Neural cell (in vitro differentiated cells): Measurements from ENCODE around the gene TXNDC11. TPM values are rescaled to one million over a fixed set of nuclear protein-coding genes. Genes with fewer than 3 reads are reported as not detected.

Source experiments
- H2AFZ ChIP-seq: fragments of 200-600, 300-800 bp; sonication (generic), shearing (Covaris generic); 2 replicates; pipeline ENCODE4 v1.6.0; 2014; ENCODE audit warnings: low read depth, mild to moderate bottlenecking, antibody characterized with exemption, low read length, moderate library complexity
- H3F3A ChIP-seq: fragments of 200-600 bp; shearing (Covaris generic); 2 replicates; pipeline ENCODE4 v1.6.1; 2016; ENCODE audit warnings: mild to moderate bottlenecking, moderate library complexity, mixed read lengths, antibody characterized with exemption, low read length; ENCODE audit not compliant: insufficient read depth, poor library complexity, severe bottlenecking
- H3K27ac ChIP-seq: fragments of 200-600, 300-800 bp; sonication (generic), shearing (Covaris generic); 2 replicates; pipeline ENCODE4 v1.5.1; 2014; ENCODE audit warnings: mild to moderate bottlenecking, low read length, moderate library complexity
- H3K27me3 ChIP-seq: fragments of 300-800, 200-600 bp; sonication (generic), shearing (Covaris generic); 2 replicates; pipeline ENCODE4 v1.6.0; 2014; ENCODE audit warnings: mild to moderate bottlenecking, low read depth, low read length, moderate library complexity; ENCODE audit not compliant: insufficient read depth
- H3K36me3 ChIP-seq: fragments of 300-800, 200-600 bp; sonication (generic), shearing (Covaris generic); 2 replicates; pipeline ENCODE4 v1.5.1; 2014; ENCODE audit warnings: mild to moderate bottlenecking, antibody characterized with exemption, low read length, moderate library complexity; ENCODE audit not compliant: insufficient read depth
- H3K4me2 ChIP-seq: fragments of 300-800, 200-600 bp; sonication (generic), shearing (Covaris generic); 2 replicates; pipeline ENCODE4 v1.6.0; 2014; ENCODE audit warnings: mild to moderate bottlenecking, low read length
- H3K4me3 ChIP-seq: fragments of 300-800, 200-600 bp; sonication (generic), shearing (Covaris generic); 2 replicates; pipeline ENCODE4 v1.5.1; 2014; ENCODE audit warnings: mild to moderate bottlenecking, low read length, moderate library complexity
- H3K79me2 ChIP-seq: fragments of 200-600 bp; shearing (Covaris generic); replicated peaks from 2 replicates; pipeline ENCODE4 v1.6.0; 2014; ENCODE audit warnings: mild to moderate bottlenecking, low read length, moderate library complexity; ENCODE audit not compliant: insufficient read depth
- H3K9ac ChIP-seq: fragments of 300-800, 200-600 bp; sonication (generic), shearing (Covaris generic); 2 replicates; pipeline ENCODE4 v1.6.1; 2016; ENCODE audit warnings: mild to moderate bottlenecking, low read length, mixed read lengths
- H3K9me2 ChIP-seq: fragments of 200-600 bp; shearing (Covaris generic); 2 replicates; pipeline ENCODE4 v1.6.1; 2016; ENCODE audit warnings: mild to moderate bottlenecking, low read length, mixed read lengths; ENCODE audit not compliant: insufficient read depth
- H3K9me3 ChIP-seq: fragments of 200-600, 300-800 bp; sonication (generic), shearing (Covaris generic); 2 replicates; pipeline ENCODE4 v1.6.1; 2016; ENCODE audit warnings: mild to moderate bottlenecking, mixed run types, low read length, moderate library complexity, mixed read lengths
- H4K20me1 ChIP-seq: fragments of 200-600 bp; shearing (Covaris generic); 2 replicates; pipeline ENCODE4 v1.6.1; 2016; ENCODE audit warnings: mild to moderate bottlenecking, mixed run types; ENCODE audit not compliant: insufficient read depth
- EP300 ChIP-seq: fragments of 450-650 bp; conservative IDR thresholded peaks from 2 replicates; pipeline ENCODE4 v1.6.1; 2014; ENCODE audit warnings: antibody characterized with exemption, mild to moderate bottlenecking, moderate library complexity; ENCODE audit not compliant: poor library complexity, severe bottlenecking
- EZH2 ChIP-seq: fragments of 200-600, 300-800 bp; shearing (Covaris generic), sonication (generic); IDR thresholded peaks from 2 replicates; pipeline ENCODE4 v1.6.1; 2014; ENCODE audit warnings: antibody characterized with exemption, low read length, borderline replicate concordance, mild to moderate bottlenecking; ENCODE audit not compliant: insufficient read depth, poor library complexity, severe bottlenecking
- MXI1 ChIP-seq: fragments of 450-650 bp; conservative IDR thresholded peaks from 2 replicates; pipeline ENCODE4 v1.6.1; 2014; ENCODE audit warnings: antibody characterized with exemption, mild to moderate bottlenecking; ENCODE audit not compliant: poor library complexity, severe bottlenecking
- POLR2AphosphoS5 ChIP-seq: IDR thresholded peaks from 2 replicates; pipeline ENCODE4 v1.6.1; 2012
- RAD21 ChIP-seq: fragments of 450-650 bp; conservative IDR thresholded peaks from 2 replicates; pipeline ENCODE4 v1.6.1; 2014; ENCODE audit warnings: antibody characterized with exemption, mild to moderate bottlenecking, moderate library complexity
- SMC3 ChIP-seq: fragments of 450-650 bp; conservative IDR thresholded peaks from 2 replicates; pipeline ENCODE4 v1.6.1; 2014; ENCODE audit warnings: antibody characterized with exemption, mild to moderate bottlenecking, moderate library complexity; ENCODE audit not compliant: poor library complexity
- TAF1 ChIP-seq: IDR thresholded peaks from 2 replicates; pipeline ENCODE4 v1.6.1; 2012; ENCODE audit warnings: low read depth
- polyA plus RNA-seq: library from polyadenylated mRNA; depleted of rRNA; stranded (reverse); fragments of >200 nt; gene quantifications from 2 replicates; pipeline ENCODE4 v1.2.3, GENCODE V29; 2014
- TF ChIP-seq, protein P1 (sequence below): fragments of 450-650 bp; IDR thresholded peaks from 2 replicates; pipeline ENCODE4 v1.5.1; 2014; ENCODE audit warnings: antibody characterized with exemption, mild to moderate bottlenecking, moderate library complexity; ENCODE audit not compliant: poor library complexity, severe bottlenecking
- TF ChIP-seq, protein P2 (sequence below): IDR thresholded peaks from 2 replicates; pipeline ENCODE4 v1.6.1; 2012; ENCODE audit warnings: borderline replicate concordance

TXNDC11 gene
- polyA plus RNA-seq, 1 donor from 2014 or later = 10.9 TPM

- Histone ChIP-seq H3F3A (no peaks in the 10 kb centered on the region), H3K4me2 (no peak overlapping the region), H2AFZ (no peak overlapping the region), H3K9me2 (no peaks in the 10 kb centered on the region), H4K20me1 (no peaks in the 10 kb centered on the region), H3K9ac (no peak overlapping the region), H3K79me2 (no peaks in the 10 kb centered on the region), H3K9me3 (no peaks in the 10 kb centered on the region), H3K4me3 (no peak overlapping the region), H3K27ac (no peak overlapping the region), H3K27me3 (no peaks in the 10 kb centered on the region), H3K36me3 (no peaks in the 10 kb centered on the region)
- TF ChIP-seq, protein P1, sequence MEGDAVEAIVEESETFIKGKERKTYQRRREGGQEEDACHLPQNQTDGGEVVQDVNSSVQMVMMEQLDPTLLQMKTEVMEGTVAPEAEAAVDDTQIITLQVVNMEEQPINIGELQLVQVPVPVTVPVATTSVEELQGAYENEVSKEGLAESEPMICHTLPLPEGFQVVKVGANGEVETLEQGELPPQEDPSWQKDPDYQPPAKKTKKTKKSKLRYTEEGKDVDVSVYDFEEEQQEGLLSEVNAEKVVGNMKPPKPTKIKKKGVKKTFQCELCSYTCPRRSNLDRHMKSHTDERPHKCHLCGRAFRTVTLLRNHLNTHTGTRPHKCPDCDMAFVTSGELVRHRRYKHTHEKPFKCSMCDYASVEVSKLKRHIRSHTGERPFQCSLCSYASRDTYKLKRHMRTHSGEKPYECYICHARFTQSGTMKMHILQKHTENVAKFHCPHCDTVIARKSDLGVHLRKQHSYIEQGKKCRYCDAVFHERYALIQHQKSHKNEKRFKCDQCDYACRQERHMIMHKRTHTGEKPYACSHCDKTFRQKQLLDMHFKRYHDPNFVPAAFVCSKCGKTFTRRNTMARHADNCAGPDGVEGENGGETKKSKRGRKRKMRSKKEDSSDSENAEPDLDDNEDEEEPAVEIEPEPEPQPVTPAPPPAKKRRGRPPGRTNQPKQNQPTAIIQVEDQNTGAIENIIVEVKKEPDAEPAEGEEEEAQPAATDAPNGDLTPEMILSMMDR = no peak
Measured at GRCh38 chr16:11719171-11719570, 23.5 kb downstream of the TXNDC11 start.

- Histone ChIP-seq H3K9me3 (no peaks in the 10 kb centered on the region), H3K36me3 (no peaks in the 10 kb centered on the region), H2AFZ (no peak overlapping the region), H3K4me2 (no peak overlapping the region), H3K4me3 (no peak overlapping the region), H3K27me3 (no peaks in the 10 kb centered on the region), H4K20me1 (no peaks in the 10 kb centered on the region), H3K9ac (no peak overlapping the region), H3K27ac (no peak overlapping the region), H3K79me2 (no peaks in the 10 kb centered on the region), H3F3A (no peaks in the 10 kb centered on the region), H3K9me2 (no peaks in the 10 kb centered on the region)
- TF ChIP-seq EZH2 (no peak), POLR2AphosphoS5 (no peak), EP300 (no peak), MXI1 (no peak), RAD21 (no peak), TAF1 (no peak), SMC3 (no peak)
- TF ChIP-seq, protein P2, sequence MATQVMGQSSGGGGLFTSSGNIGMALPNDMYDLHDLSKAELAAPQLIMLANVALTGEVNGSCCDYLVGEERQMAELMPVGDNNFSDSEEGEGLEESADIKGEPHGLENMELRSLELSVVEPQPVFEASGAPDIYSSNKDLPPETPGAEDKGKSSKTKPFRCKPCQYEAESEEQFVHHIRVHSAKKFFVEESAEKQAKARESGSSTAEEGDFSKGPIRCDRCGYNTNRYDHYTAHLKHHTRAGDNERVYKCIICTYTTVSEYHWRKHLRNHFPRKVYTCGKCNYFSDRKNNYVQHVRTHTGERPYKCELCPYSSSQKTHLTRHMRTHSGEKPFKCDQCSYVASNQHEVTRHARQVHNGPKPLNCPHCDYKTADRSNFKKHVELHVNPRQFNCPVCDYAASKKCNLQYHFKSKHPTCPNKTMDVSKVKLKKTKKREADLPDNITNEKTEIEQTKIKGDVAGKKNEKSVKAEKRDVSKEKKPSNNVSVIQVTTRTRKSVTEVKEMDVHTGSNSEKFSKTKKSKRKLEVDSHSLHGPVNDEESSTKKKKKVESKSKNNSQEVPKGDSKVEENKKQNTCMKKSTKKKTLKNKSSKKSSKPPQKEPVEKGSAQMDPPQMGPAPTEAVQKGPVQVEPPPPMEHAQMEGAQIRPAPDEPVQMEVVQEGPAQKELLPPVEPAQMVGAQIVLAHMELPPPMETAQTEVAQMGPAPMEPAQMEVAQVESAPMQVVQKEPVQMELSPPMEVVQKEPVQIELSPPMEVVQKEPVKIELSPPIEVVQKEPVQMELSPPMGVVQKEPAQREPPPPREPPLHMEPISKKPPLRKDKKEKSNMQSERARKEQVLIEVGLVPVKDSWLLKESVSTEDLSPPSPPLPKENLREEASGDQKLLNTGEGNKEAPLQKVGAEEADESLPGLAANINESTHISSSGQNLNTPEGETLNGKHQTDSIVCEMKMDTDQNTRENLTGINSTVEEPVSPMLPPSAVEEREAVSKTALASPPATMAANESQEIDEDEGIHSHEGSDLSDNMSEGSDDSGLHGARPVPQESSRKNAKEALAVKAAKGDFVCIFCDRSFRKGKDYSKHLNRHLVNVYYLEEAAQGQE = no peak
- TF ChIP-seq, protein P1 = no peak
Measured at GRCh38 chr16:11717811-11718210, 24.8 kb downstream of the TXNDC11 start.
